Astrocyte of the spinal cord (primary cell): Measurements from ENCODE around the gene CEP72.
"Not testable (repeated sequence)": the region's sequence is repeated elsewhere in the genome, so short reads cannot be mapped to it uniquely, and the experiment has no call there.

Experiments used
- DNase-seq: peaks from one replicate; pipeline ENCODE4 v3.0.0; 2011; ENCODE audit warnings: low read depth, low spot score
- H3K4me3 ChIP-seq: 2 replicates; pipeline ENCODE4 v1.5.1; 2011; ENCODE audit warnings: low read depth, mild to moderate bottlenecking, low read length, moderate library complexity
- in situ Hi-C: cut with HindIII; loops from 2 replicates; pipeline ENCODE4 v1.10.0; 2017; ENCODE audit warnings: low sequenced_read_pairs
- TF ChIP-seq, protein P1 (sequence below): IDR thresholded peaks from 2 replicates; pipeline ENCODE4 v1.5.1; 2012; ENCODE audit warnings: low read depth, mild to moderate bottlenecking, low read length, inconsistent platforms

Gene CEP72

GRCh38 chr5:684751-685216 lies 72.6 kb downstream of the CEP72 start:
- DNase-seq = no peak
- TF ChIP-seq, protein P1, sequence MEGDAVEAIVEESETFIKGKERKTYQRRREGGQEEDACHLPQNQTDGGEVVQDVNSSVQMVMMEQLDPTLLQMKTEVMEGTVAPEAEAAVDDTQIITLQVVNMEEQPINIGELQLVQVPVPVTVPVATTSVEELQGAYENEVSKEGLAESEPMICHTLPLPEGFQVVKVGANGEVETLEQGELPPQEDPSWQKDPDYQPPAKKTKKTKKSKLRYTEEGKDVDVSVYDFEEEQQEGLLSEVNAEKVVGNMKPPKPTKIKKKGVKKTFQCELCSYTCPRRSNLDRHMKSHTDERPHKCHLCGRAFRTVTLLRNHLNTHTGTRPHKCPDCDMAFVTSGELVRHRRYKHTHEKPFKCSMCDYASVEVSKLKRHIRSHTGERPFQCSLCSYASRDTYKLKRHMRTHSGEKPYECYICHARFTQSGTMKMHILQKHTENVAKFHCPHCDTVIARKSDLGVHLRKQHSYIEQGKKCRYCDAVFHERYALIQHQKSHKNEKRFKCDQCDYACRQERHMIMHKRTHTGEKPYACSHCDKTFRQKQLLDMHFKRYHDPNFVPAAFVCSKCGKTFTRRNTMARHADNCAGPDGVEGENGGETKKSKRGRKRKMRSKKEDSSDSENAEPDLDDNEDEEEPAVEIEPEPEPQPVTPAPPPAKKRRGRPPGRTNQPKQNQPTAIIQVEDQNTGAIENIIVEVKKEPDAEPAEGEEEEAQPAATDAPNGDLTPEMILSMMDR = no peak
- no peak overlapping the region for H3K4me3 ChIP-seq
- in situ Hi-C loops = no loop called here

DNA sequence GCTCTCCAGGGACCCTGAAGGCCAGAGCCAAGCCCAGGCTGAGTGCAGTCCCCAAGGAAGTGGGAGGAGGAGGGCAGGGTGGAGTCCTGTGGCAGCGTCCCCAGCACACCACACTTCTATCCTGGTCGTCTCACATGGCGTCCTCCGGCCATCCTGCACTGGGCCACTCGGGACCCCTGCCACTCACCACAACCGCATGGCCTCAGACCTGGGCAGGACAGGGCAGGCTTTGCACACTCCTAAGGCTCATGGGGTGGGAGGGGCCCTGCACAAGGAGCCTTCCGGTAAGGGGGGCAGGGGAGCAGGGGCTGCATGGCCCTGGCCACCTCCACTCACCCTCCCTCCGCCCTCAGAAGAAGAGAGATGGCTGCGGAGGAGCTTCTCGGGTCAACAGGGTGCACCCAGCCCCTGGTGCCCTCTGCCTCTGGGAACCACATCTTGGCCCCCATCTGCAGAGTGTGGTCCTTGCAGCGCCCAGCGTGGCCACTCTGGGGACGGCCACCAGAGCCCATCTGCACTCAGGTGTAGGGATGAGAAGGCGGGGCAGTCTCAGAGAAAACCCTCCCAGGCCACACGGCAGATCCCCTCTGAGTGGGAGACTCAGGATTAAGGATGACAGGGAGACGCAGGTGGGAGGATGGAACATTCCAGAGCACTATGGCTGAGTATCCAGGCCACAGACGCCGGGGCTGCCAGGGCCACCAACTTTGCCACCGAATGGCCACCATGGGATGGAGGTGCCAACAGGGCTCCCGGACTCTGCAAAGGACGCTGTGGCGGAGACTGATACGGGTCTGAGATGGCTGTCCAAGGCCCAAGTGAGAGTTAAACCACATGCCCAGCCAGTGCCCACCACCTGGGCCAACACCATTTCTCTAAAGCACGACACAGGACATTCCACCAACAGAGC lies 73.4 kb downstream of the CEP72 start:
- H3K4me3 ChIP-seq = no peak overlapping the region
- in situ Hi-C loops = no loop called here
- TF ChIP-seq, protein P1 = no peak
- no peak for DNase-seq

DNA sequence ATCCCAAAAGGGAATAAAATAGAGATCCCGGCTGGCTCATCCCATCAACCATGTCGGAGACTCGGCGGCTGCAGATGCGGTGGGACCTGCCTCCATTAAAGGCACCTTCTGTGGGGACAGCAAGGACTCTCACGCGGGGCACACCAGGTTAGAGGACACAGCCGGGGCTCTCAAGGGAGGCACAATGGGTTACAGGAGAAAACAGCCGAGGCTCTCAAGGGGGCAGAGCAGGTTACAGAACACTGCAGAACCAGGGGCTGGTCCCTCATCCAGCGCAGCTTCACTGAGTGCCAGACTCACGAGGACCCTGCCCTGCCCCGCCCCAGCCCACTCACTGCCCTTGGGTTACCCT lies 74.0 kb downstream of the CEP72 start:
- DNase-seq, in situ Hi-C loops, H3K4me3 ChIP-seq: not testable (repeated sequence)

- DNase-seq, H3K4me3 ChIP-seq, in situ Hi-C loops: not testable (repeated sequence)
Measured at GRCh38 chr5:686936-687335, 74.8 kb downstream of the CEP72 start.

GRCh38 chr5:688348-689010 lies 76.3 kb downstream of the CEP72 start:
- in situ Hi-C loops, DNase-seq, H3K4me3 ChIP-seq: not testable (repeated sequence)

DNA sequence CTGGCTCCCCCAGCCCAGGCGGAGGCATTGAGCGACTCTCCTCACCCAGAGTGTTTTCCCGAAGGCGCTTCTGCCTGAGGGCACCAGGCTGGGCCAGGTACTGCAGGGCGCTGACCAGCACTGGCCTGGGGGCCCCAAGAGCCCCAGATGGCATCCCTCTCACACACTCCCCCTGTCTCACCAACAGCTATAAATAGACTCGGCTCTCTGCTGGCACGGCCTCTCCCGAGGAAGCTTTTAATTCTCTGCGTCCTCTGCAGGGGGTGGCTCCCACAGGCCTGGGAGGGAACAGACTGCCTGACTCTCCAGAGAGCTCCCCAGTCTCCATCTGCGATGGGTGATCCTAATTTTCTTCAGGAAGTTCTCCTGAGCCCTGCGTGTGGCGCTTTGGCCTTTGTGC lies 78.2 kb downstream of the CEP72 start:
- H3K4me3 ChIP-seq, in situ Hi-C loops, DNase-seq: not testable (repeated sequence)

- H3K4me3 ChIP-seq, DNase-seq, in situ Hi-C loops: not testable (repeated sequence)
Measured at GRCh38 chr5:691049-691448, 78.9 kb downstream of the CEP72 start.

DNA sequence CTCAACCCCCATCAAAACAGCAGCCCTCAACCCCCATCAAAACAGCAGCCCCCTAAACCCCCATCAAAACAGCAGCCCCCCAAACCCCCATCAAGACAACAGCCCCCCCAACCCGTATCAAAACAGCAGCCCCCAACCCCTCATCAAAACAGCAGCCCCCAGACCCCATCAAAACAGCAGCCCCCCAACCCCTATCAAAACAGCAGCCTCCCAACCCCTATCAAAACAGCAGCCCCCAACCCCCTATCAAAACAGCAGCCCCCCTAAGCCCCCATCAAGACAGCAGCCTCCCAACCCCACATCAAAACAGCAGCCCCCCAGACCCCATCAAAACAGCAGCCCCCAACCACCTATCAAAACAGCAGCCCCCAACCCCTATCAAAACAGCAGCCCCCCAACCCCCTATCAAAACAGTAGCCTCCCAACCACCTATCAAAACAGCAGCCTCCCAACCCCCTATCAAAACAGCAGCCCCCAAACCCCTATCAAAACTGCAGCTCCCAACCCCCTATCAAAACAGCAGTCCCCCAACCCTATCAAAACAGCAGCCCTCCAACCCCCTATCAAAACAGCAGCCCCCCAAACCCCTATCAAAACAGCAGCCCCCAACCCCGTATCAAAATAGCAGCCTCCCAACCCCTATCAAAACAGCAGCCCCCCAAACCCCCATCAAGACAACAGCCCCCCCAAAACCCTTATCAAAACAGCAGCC lies 79.8 kb downstream of the CEP72 start:
- no peak for DNase-seq
- in situ Hi-C loops = no loop called here
- TF ChIP-seq, protein P1 = no peak
- no peak overlapping the region for H3K4me3 ChIP-seq

- H3K4me3 ChIP-seq, in situ Hi-C loops, DNase-seq: not testable (repeated sequence)
Measured at GRCh38 chr5:692529-693041, 80.4 kb downstream of the CEP72 start.

- peak; percentile 42 for DNase-seq
- H3K4me3 ChIP-seq, in situ Hi-C loops: not testable (repeated sequence)
Measured at GRCh38 chr5:693271-694041, 81.3 kb downstream of the CEP72 start, which contains the start of gene TPPP. TSS of gene TPPP (minus strand) at chr5:693352. CDS start at chr5:678060, 15,292 bp downstream.

GRCh38 chr5:694042-694431 lies 81.9 kb downstream of the CEP72 start:
- DNase-seq, in situ Hi-C loops, H3K4me3 ChIP-seq: not testable (repeated sequence)

DNA sequence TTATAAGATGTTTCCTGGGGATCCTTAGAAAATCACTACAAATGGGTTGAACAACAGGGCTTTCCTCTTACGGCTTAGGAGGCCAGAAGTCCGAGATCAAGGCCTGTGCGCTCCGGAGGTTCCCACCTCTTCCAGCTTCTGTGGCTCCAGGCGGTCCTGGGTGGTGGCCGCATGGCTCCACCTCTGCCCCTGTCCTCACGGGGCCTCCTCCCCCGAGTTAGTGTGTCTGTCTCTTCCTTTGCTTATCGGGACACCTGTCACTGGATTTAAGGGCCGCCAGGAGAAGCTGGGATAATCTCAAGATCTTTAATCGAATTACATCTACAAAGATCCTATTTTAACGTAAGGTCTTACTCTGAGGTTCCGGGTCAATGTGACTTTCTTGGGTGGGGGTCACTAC lies 83.3 kb downstream of the CEP72 start:
- H3K4me3 ChIP-seq, DNase-seq, in situ Hi-C loops: not testable (repeated sequence)

DNA sequence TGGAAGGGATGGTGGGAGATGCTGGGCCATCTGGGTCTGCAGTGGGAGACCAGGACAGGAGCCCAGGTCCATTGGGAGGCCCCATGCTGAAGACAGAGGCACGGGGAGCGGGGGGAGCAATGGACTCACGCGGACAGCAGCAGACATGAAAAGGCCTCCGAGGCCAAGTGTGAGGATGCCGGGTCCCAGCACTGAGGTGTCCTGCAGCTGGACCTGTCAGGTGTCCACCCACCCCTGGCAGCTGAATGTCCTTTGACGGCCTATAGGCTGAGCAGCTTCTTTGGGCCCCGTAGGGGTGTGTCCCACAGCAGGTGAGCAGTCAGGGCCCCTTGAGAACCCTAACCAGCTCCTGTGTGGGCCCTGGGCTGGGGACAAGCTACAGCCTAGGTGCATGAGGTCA lies 84.1 kb downstream of the CEP72 start:
- DNase-seq, in situ Hi-C loops: not testable (repeated sequence)

More for the DNA sequence above, 84.1 kb downstream of the CEP72 start:
- not testable (repeated sequence) for H3K4me3 ChIP-seq
